ENCODE measurements around the gene ERC2. TPM values are rescaled to one million over a fixed set of nuclear protein-coding genes. Genes with fewer than 3 reads are reported as not detected.

The ERC2 gene
- total RNA-seq, 1 donor from 2014 or later: 0.99 TPM

GRCh38 chr3:55723653-55724406, 744.4 kb downstream of the ERC2 start:
- no peak for DNase-seq
- Histone ChIP-seq H3K4me1 (no peaks in the 10 kb centered on the region), H3K9me3 (replicated peaks) (no peaks in the 10 kb centered on the region), H3K27me3 (ENCODE audit: low read depth) (peaks cover 45% of the 10 kb centered on the region), H3K27ac (replicated peaks) (no peak overlapping the region), H3K36me3 (no peaks in the 10 kb centered on the region), H3K4me3 (no peak overlapping the region)
- TF ChIP-seq CTCF (IDR thresholded peaks at IDR 0.05; ENCODE audit: borderline replicate concordance): no peak
- intact Hi-C loops (cut with micrococcal nuclease): no loop called here

- TF ChIP-seq CTCF (IDR thresholded peaks at IDR 0.05; ENCODE audit: borderline replicate concordance): peak; percentile 64
- Histone ChIP-seq H3K36me3 (no peaks in the 10 kb centered on the region), H3K4me1 (no peaks in the 10 kb centered on the region), H3K27me3 (ENCODE audit: low read depth) (peaks cover 41% of the 10 kb centered on the region), H3K27ac (replicated peaks) (no peak overlapping the region), H3K4me3 (no peak overlapping the region), H3K9me3 (replicated peaks) (no peaks in the 10 kb centered on the region)
- DNase-seq: no peak
- intact Hi-C loops (cut with micrococcal nuclease): no loop called here
Measured at GRCh38 chr3:55721716-55722484, 746.4 kb downstream of the ERC2 start.

- peaks cover 35% of the 10 kb centered on the region for H3K27me3 ChIP-seq (ENCODE audit: low read depth)
- H3K27ac ChIP-seq (replicated peaks): no peak overlapping the region
- H3K4me1 ChIP-seq: no peaks in the 10 kb centered on the region
- TF ChIP-seq CTCF (IDR thresholded peaks at IDR 0.05; ENCODE audit: borderline replicate concordance): peak; percentile 10
- intact Hi-C loops (cut with micrococcal nuclease): no loop called here
- no peak for DNase-seq
- H3K9me3 ChIP-seq (replicated peaks): no peaks in the 10 kb centered on the region
- H3K36me3 ChIP-seq: no peaks in the 10 kb centered on the region
- H3K4me3 ChIP-seq: no peak overlapping the region
Measured at GRCh38 chr3:55720614-55721013, 747.7 kb downstream of the ERC2 start.

- no peaks in the 10 kb centered on the region for H3K9me3 ChIP-seq (replicated peaks)
- TF ChIP-seq CTCF (IDR thresholded peaks at IDR 0.05; ENCODE audit: borderline replicate concordance): no peak
- no peak overlapping the region for H3K4me3 ChIP-seq
- H3K4me1 ChIP-seq: no peaks in the 10 kb centered on the region
- DNase-seq: no peak
- H3K27me3 ChIP-seq (ENCODE audit: low read depth): peaks cover 29% of the 10 kb centered on the region
- no peaks in the 10 kb centered on the region for H3K36me3 ChIP-seq
- intact Hi-C loops (cut with micrococcal nuclease): no loop called here
- H3K27ac ChIP-seq (replicated peaks): no peak overlapping the region
Measured at GRCh38 chr3:55719508-55719907, 748.8 kb downstream of the ERC2 start.

GRCh38 chr3:55719006-55719405, 749.3 kb downstream of the ERC2 start:
- Histone ChIP-seq H3K36me3 (no peaks in the 10 kb centered on the region), H3K4me3 (no peak overlapping the region), H3K9me3 (replicated peaks) (no peaks in the 10 kb centered on the region), H3K4me1 (no peaks in the 10 kb centered on the region), H3K27ac (replicated peaks) (no peak overlapping the region), H3K27me3 (ENCODE audit: low read depth) (peaks cover 24% of the 10 kb centered on the region)
- no peak for DNase-seq
- intact Hi-C loops (cut with micrococcal nuclease): no loop called here
- no peak for TF ChIP-seq CTCF (IDR thresholded peaks at IDR 0.05; ENCODE audit: borderline replicate concordance)
